HepG2 (cell line): ENCODE results near the gene HEXD. TPM values are rescaled to one million over a fixed set of nuclear protein-coding genes. Genes with fewer than 3 reads are reported as not detected.

Experiments
- ARHGAP35 ChIP-seq: sonication (generic); formaldehyde crosslinking; IDR thresholded peaks from 2 replicates; pipeline ENCODE4 v1.9.0; 2022; ENCODE audit warnings: mild to moderate bottlenecking, inconsistent platforms, moderate library complexity, missing genetic modification reagents, borderline replicate concordance
- CHCHD3 ChIP-seq: sonication (generic); formaldehyde crosslinking; IDR thresholded peaks from 2 replicates; pipeline ENCODE4 v1.8.0; 2022; ENCODE audit warnings: mild to moderate bottlenecking, missing genetic modification reagents, moderate library complexity
- ELF4 ChIP-seq: sonication (generic); formaldehyde crosslinking; IDR thresholded peaks from 2 replicates; pipeline ENCODE4 v1.5.0; 2020; ENCODE audit warnings: missing genetic modification reagents, mild to moderate bottlenecking, moderate library complexity, borderline replicate concordance
- HNRNPH1 ChIP-seq: fragments of 200-400 bp; formaldehyde crosslinking; optimal IDR thresholded peaks from 2 replicates; pipeline ENCODE3; 2017; ENCODE audit warnings: mild to moderate bottlenecking, low read depth, low read length
- HNRNPK ChIP-seq: fragments of 200-400 bp; formaldehyde crosslinking; IDR thresholded peaks from 2 replicates; pipeline ENCODE4 v1.6.1; 2018; ENCODE audit warnings: low read length, low read depth, moderate library complexity, mild to moderate bottlenecking; ENCODE audit not compliant: poor library complexity, severe bottlenecking
- HOXA3 ChIP-seq: sonication (generic); formaldehyde crosslinking; IDR thresholded peaks from 2 replicates; pipeline ENCODE4 v1.5.0; 2020; ENCODE audit warnings: missing genetic modification reagents
- NFE2L2 ChIP-seq: fragments of 150-350 bp; IDR thresholded peaks from 2 replicates; pipeline ENCODE4 v1.6.1; 2014; ENCODE audit warnings: low read length
- PCBP1 ChIP-seq: fragments of 200-400 bp; formaldehyde crosslinking; IDR thresholded peaks from 2 replicates; pipeline ENCODE4 v1.6.1; 2017; ENCODE audit warnings: mild to moderate bottlenecking, low read depth, low read length, borderline replicate concordance
- RFX5 ChIP-seq: IDR thresholded peaks from 2 replicates; pipeline ENCODE4 v1.6.1; 2011; ENCODE audit warnings: low read depth, low read length, improper control_type of control experiment
- YY1 ChIP-seq: IDR thresholded peaks from 2 replicates; pipeline ENCODE4 v1.6.1; 2011; ENCODE audit warnings: low read length, low read depth, moderate library complexity, mild to moderate bottlenecking; ENCODE audit not compliant: insufficient read depth, insufficient replicate concordance
- ZFP37 ChIP-seq: sonication (generic); formaldehyde crosslinking; IDR thresholded peaks from 2 replicates; pipeline ENCODE4 v1.4.0; 2020; ENCODE audit warnings: missing genetic modification reagents, borderline replicate concordance
- ZNF205 ChIP-seq: IDR thresholded peaks from 2 replicates; pipeline ENCODE4 v1.6.1; 2018; ENCODE audit warnings: missing biosample characterization, missing genetic modification reagents
- ZNF547 ChIP-seq: sonication (generic); formaldehyde crosslinking; IDR thresholded peaks from 2 replicates; pipeline ENCODE4 v1.5.1; 2020; ENCODE audit warnings: mild to moderate bottlenecking, missing genetic modification reagents
- ZNF564 ChIP-seq: sonication (generic); formaldehyde crosslinking; IDR thresholded peaks from 2 replicates; pipeline ENCODE4 v1.8.1; 2023; ENCODE audit warnings: mild to moderate bottlenecking, missing genetic modification reagents
- ZNF761 ChIP-seq: sonication (generic); formaldehyde crosslinking; conservative IDR thresholded peaks from 2 replicates; pipeline ENCODE4 v1.4.0; 2020; ENCODE audit warnings: mild to moderate bottlenecking, missing genetic modification reagents
- ZSCAN30 ChIP-seq: sonication (generic); formaldehyde crosslinking; IDR thresholded peaks from 2 replicates; pipeline ENCODE4 v1.5.0; 2020; ENCODE audit warnings: mild to moderate bottlenecking, missing genetic modification reagents
- polyA plus RNA-seq, 8 experiments: library from polyadenylated mRNA; depleted of rRNA in 3 of 8; stranded (reverse) in 7 of 8; unstranded in 1 of 8; fragments of >200 nt; fragmentation: Illumina TruSeq in 4 of 8; extraction: Trizol in 4 of 8; gene quantifications; 2 replicates each; pipeline versions ENCODE4 v1.2.1 to v1.2.3, GENCODE V29; 2011 to 2016; ENCODE audit warnings: low read depth in 4 of 8, missing spikeins in 1 of 8, mixed read lengths in 1 of 8; ENCODE audit not compliant: insufficient read depth in 1 of 8
- total RNA-seq, 5 experiments: library from RNA; depleted of rRNA; stranded (reverse); fragments of >200 nt; fragmentation: Illumina TruSeq; extraction: Trizol; gene quantifications; 2 replicates each; pipeline ENCODE4 v1.2.3, GENCODE V29; 2016; ENCODE audit warnings: low read depth in 1 of 5
- TF ChIP-seq, protein P1 (sequence below): sonication (generic); formaldehyde crosslinking; IDR thresholded peaks from 2 replicates; pipeline ENCODE4 v1.5.1; 2020; ENCODE audit warnings: missing genetic modification reagents, mild to moderate bottlenecking, borderline replicate concordance
- TF ChIP-seq, protein P2 (sequence below): sonication (generic); formaldehyde crosslinking; IDR thresholded peaks from 2 replicates; pipeline ENCODE4 v1.8.1; 2023; ENCODE audit warnings: missing genetic modification reagents, inconsistent platforms, borderline replicate concordance
- TF ChIP-seq, protein P3 (sequence below): IDR thresholded peaks from 2 replicates; pipeline ENCODE4 v1.6.1; 2012; ENCODE audit warnings: low read length, improper control_type of control experiment
- TF ChIP-seq, protein P4 (sequence below): sonication (generic); formaldehyde crosslinking; conservative IDR thresholded peaks from 2 replicates; pipeline ENCODE4 v1.4.0; 2020; ENCODE audit warnings: missing genetic modification reagents
- TF ChIP-seq, protein P5 (sequence below): sonication (generic); formaldehyde crosslinking; IDR thresholded peaks from 2 replicates; pipeline ENCODE4 v1.4.0; 2020; ENCODE audit warnings: mild to moderate bottlenecking, missing genetic modification reagents

HEXD gene
- total and polyA plus RNA-seq, 2 of the 13 experiments (the other 11 are each of a cell fraction or from before 2014, with no cell fraction given) = 22.3 to 41.8 TPM

DNA sequence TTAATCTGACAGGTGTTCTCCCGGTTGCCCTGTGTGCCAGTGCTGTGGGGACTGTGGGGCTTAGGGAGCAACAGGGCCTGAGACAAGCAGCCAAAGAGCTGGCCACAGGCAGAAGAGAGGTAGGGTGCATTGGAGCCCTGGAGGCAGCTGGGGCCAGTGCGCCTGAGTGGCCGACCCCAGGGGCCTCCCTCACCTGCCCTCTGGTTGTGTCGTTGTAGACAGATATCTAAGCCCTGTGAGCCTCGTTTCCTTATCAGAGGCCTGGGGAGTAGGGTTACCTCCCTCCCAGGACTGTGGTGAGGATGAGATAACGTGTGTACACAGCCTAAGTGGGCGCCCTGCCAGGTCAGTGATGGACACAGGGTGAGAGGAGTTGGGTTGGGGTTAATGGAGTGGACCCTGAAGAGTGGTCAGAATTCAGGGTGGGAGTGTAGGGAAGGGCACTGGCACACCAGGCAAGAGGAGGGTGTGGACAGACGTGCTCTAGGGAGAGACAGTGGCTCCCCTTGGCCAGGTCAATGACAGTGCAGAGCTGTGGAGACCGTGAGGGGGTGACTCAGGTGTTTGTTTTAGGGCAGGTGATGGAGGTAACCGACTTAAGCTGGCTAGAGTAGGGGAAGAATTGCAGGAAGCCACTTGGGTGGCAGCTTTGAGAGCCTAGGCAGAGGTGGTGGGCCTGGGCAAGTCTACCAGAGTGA, 43.8 kb downstream of the HEXD start (continued):
- TF ChIP-seq HOXA3 (CRISPR knock-in tag) (peak; percentile 77), CHCHD3 (CRISPR knock-in tag) (no peak), ZNF205 (CRISPR knock-in tag) (peak; percentile 27; the same call in 1 of the 2 replicates), HNRNPK (no peak), PCBP1 (no peak), ARHGAP35 (CRISPR knock-in tag) (0 out of 2 replicates have a peak, but pooled peaks have one; percentile 27), HNRNPH1 (no peak), ZNF761 (CRISPR knock-in tag) (no peak), NFE2L2 (no peak), ZNF547 (CRISPR knock-in tag) (no peak), RFX5 (no peak), ZFP37 (CRISPR knock-in tag) (no peak; the same call in 1 of the 2 replicates), ELF4 (no peak), ZSCAN30 (CRISPR knock-in tag) (no peak), YY1 (no peak), ZNF564 (CRISPR knock-in tag) (no peak)
- TF ChIP-seq, protein P1, sequence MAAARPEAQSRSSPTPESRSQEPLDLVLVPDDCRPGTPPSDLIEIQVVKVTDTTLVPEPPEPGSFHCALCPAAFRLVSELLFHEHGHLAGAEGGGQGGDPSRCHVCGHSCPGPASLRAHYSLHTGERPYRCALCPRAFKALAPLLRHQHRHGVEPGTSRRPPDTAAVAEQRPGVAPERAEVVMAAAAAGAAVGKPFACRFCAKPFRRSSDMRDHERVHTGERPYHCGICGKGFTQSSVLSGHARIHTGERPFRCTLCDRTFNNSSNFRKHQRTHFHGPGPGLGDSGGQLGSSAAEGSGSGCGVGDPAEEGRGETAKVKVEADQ (CRISPR knock-in tag) = no peak
- TF ChIP-seq, protein P2, sequence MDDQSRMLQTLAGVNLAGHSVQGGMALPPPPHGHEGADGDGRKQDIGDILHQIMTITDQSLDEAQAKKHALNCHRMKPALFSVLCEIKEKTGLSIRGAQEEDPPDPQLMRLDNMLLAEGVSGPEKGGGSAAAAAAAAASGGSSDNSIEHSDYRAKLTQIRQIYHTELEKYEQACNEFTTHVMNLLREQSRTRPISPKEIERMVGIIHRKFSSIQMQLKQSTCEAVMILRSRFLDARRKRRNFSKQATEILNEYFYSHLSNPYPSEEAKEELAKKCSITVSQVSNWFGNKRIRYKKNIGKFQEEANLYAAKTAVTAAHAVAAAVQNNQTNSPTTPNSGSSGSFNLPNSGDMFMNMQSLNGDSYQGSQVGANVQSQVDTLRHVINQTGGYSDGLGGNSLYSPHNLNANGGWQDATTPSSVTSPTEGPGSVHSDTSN (CRISPR knock-in tag) = no peak
- TF ChIP-seq, protein P3, sequence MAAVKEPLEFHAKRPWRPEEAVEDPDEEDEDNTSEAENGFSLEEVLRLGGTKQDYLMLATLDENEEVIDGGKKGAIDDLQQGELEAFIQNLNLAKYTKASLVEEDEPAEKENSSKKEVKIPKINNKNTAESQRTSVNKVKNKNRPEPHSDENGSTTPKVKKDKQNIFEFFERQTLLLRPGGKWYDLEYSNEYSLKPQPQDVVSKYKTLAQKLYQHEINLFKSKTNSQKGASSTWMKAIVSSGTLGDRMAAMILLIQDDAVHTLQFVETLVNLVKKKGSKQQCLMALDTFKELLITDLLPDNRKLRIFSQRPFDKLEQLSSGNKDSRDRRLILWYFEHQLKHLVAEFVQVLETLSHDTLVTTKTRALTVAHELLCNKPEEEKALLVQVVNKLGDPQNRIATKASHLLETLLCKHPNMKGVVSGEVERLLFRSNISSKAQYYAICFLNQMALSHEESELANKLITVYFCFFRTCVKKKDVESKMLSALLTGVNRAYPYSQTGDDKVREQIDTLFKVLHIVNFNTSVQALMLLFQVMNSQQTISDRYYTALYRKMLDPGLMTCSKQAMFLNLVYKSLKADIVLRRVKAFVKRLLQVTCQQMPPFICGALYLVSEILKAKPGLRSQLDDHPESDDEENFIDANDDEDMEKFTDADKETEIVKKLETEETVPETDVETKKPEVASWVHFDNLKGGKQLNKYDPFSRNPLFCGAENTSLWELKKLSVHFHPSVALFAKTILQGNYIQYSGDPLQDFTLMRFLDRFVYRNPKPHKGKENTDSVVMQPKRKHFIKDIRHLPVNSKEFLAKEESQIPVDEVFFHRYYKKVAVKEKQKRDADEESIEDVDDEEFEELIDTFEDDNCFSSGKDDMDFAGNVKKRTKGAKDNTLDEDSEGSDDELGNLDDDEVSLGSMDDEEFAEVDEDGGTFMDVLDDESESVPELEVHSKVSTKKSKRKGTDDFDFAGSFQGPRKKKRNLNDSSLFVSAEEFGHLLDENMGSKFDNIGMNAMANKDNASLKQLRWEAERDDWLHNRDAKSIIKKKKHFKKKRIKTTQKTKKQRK = no peak
- TF ChIP-seq, protein P4, sequence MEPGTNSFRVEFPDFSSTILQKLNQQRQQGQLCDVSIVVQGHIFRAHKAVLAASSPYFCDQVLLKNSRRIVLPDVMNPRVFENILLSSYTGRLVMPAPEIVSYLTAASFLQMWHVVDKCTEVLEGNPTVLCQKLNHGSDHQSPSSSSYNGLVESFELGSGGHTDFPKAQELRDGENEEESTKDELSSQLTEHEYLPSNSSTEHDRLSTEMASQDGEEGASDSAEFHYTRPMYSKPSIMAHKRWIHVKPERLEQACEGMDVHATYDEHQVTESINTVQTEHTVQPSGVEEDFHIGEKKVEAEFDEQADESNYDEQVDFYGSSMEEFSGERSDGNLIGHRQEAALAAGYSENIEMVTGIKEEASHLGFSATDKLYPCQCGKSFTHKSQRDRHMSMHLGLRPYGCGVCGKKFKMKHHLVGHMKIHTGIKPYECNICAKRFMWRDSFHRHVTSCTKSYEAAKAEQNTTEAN (CRISPR knock-in tag) = no peak
- TF ChIP-seq, protein P5, sequence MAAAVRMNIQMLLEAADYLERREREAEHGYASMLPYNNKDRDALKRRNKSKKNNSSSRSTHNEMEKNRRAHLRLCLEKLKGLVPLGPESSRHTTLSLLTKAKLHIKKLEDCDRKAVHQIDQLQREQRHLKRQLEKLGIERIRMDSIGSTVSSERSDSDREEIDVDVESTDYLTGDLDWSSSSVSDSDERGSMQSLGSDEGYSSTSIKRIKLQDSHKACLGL = no peak
